Panc1 (cell line): ENCODE measurements around the gene SAYSD1.

Experiments used
- POLR2AphosphoS5 ChIP-seq: IDR thresholded peaks from 2 replicates; pipeline ENCODE4 v1.6.1; 2012; ENCODE audit warnings: mild to moderate bottlenecking, low read depth, low read length, moderate library complexity
- TF ChIP-seq, protein P1 (sequence below): fragments of 450-650 bp; IDR thresholded peaks from 2 replicates; pipeline ENCODE4 v1.5.1; 2017; ENCODE audit warnings: mild to moderate bottlenecking

DNA sequence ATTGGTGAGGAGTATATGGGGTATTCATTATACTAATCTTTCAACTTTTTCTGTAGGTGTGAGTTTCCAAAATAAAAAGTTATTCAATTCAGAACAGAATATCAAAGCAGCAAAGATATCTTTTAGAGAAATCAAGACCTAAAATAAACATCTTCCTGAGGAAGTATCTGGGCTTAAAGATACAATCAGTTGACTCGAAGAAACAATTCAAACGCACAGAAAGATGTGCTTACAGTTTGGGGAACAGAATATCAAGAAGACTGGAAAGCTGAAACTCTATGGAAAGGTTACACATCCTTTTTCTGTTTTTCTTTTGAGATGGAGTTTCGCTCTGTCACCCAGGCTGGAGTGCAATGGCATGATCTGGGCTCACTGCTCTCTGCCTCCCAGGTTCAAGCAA, 36.2 kb upstream of the SAYSD1 start:
- TF ChIP-seq, protein P1, sequence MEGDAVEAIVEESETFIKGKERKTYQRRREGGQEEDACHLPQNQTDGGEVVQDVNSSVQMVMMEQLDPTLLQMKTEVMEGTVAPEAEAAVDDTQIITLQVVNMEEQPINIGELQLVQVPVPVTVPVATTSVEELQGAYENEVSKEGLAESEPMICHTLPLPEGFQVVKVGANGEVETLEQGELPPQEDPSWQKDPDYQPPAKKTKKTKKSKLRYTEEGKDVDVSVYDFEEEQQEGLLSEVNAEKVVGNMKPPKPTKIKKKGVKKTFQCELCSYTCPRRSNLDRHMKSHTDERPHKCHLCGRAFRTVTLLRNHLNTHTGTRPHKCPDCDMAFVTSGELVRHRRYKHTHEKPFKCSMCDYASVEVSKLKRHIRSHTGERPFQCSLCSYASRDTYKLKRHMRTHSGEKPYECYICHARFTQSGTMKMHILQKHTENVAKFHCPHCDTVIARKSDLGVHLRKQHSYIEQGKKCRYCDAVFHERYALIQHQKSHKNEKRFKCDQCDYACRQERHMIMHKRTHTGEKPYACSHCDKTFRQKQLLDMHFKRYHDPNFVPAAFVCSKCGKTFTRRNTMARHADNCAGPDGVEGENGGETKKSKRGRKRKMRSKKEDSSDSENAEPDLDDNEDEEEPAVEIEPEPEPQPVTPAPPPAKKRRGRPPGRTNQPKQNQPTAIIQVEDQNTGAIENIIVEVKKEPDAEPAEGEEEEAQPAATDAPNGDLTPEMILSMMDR = no peak
- TF ChIP-seq POLR2AphosphoS5 = no peak
